Esophagus muscularis mucosa (tissue), 3 donors: ENCODE data around the gene ESPL1.

Experiments used
- POLR2AphosphoS5 ChIP-seq, 2 donors: sonication (generic); formaldehyde crosslinking; IDR thresholded peaks; one replicate each; pipeline ENCODE4 v1.6.1; 2017; ENCODE audit warnings: antibody characterized with exemption in 2 of 2
- TF ChIP-seq, protein P1 (sequence below), 3 experiments: fragments of 200-600 bp in 2 of 3; fragments of 450-650 bp in 1 of 3; sonication (generic) in 2 of 3; IDR thresholded peaks; one replicate each; pipeline ENCODE4 v1.5.1; 2017 to 2019; ENCODE audit warnings: antibody characterized with exemption in 3 of 3, mild to moderate bottlenecking in 2 of 3, moderate library complexity in 1 of 3

- TF ChIP-seq, protein P1, sequence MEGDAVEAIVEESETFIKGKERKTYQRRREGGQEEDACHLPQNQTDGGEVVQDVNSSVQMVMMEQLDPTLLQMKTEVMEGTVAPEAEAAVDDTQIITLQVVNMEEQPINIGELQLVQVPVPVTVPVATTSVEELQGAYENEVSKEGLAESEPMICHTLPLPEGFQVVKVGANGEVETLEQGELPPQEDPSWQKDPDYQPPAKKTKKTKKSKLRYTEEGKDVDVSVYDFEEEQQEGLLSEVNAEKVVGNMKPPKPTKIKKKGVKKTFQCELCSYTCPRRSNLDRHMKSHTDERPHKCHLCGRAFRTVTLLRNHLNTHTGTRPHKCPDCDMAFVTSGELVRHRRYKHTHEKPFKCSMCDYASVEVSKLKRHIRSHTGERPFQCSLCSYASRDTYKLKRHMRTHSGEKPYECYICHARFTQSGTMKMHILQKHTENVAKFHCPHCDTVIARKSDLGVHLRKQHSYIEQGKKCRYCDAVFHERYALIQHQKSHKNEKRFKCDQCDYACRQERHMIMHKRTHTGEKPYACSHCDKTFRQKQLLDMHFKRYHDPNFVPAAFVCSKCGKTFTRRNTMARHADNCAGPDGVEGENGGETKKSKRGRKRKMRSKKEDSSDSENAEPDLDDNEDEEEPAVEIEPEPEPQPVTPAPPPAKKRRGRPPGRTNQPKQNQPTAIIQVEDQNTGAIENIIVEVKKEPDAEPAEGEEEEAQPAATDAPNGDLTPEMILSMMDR (IDR thresholded peaks at IDR 0.05): no peak
- TF ChIP-seq POLR2AphosphoS5 (IDR thresholded peaks at IDR 0.05): no peak
Measured at GRCh38 chr12:53268630-53269562, 797 bp downstream of the ESPL1 start.
